GM21528 (cell line): ENCODE measurements around the gene TARS3.
A peak's percentile ranks its signal among the peaks of the same experiment; 100 is the strongest.
"Not testable (repeated sequence)": the region's sequence is repeated elsewhere in the genome, so short reads cannot be mapped to it uniquely, and the experiment has no call there.

ENCODE experiments used
- ATAC-seq: cut with Tn5 transposase; IDR thresholded peaks from one replicate; pipeline ENCODE4 v1.9.1; 2021; ENCODE audit warnings: mild to moderate bottlenecking, moderate library complexity; ENCODE audit not compliant: unreplicated experiment, low FRiP score

Gene TARS3

DNA sequence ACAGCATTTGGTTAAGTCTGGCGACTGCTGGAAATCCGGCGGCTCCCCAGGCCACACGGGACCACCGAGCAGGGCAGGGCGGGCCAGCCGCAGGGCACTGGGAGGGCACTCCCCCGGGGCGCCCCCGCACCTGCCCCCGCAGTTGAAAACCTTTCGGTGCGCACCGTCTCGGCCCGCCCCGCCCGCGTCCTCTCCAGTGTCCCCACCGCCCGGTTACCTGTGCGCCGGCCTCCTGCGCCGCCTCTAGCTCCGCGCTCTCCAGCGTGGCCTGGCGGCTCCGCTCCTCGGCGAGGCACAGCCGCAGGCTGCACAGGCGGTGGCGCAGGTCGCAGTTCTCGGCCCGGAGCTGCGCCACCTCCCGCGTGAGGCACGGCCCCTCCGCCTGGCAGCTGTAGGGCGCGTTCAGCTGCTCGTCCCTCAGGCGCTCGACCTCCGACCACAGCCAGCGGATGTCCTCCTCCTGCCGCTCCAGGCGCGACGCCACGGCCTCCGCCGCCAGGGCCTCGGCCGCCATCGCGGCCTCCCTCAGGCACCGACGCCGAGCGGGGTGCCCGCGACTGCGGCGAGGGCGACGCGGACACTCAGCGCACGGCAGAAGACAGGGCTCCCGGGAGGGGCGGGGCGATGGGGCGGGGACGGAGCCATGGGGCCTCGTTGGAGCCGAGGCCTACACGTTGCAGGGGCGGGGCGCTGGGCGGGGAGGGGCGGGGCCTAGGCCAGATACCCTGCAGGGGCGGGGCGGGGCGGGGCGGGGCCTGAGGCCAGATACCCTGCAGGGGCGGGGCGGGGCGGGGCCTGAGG is at the start of gene TARS3:
Gene TARS3 (minus strand): TSS at position 600 of the 801 bp plus-strand sequence. CDS start 86 bp downstream, at position 514.
- peak; percentile 88 for ATAC-seq

GRCh38 chr15:101773496-101774100 is 49.3 kb upstream of the TARS3 start:
- no peak for ATAC-seq

DNA sequence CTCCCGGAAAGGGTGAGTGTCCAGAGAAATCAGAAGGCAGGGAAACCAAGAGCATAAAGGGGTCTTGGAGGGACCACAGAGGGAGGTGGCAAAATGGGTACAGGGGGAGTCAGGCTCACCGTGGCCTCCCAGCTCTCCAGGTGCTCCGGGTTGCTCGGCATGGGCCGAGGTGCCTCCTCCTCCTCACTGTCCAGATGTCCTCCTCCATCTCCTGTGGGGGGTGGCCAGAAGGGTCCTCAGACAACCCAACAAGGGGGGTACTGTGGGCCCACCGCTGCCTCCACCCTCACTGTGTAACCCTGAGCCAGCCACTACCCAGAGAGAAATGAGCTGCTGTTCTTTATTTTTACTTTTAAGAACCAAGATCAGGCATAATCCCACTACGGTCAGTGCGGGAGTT is 48.6 kb upstream of the TARS3 start:
- no peak for ATAC-seq

DNA sequence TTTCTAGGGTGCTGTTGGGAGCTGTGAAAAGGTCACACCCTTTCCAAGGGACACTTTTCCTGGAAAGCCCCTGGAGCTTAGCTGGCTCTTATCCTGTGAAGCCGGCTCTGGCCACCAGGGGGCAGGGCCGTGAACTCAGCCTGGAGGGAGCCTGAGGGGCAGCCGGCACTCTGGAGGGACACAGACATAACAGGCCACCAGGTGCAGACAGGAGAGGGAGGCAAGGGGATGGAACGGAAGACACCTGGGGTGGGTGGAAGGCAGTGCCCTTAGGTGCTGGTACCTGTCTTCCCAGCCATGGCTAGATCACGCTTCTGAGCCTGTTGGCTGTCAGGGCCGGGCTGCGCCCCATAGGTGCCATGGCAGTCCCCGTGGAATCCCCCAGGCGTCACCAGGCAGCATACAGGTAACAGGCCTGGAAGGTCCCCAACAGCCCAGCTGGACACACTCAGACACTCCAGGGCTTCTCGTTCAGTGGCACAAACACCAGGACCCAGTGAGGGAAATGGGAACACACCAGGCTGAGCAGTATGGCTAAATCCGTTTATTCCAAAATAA is 42.9 kb upstream of the TARS3 start:
- not testable (repeated sequence) for ATAC-seq

DNA sequence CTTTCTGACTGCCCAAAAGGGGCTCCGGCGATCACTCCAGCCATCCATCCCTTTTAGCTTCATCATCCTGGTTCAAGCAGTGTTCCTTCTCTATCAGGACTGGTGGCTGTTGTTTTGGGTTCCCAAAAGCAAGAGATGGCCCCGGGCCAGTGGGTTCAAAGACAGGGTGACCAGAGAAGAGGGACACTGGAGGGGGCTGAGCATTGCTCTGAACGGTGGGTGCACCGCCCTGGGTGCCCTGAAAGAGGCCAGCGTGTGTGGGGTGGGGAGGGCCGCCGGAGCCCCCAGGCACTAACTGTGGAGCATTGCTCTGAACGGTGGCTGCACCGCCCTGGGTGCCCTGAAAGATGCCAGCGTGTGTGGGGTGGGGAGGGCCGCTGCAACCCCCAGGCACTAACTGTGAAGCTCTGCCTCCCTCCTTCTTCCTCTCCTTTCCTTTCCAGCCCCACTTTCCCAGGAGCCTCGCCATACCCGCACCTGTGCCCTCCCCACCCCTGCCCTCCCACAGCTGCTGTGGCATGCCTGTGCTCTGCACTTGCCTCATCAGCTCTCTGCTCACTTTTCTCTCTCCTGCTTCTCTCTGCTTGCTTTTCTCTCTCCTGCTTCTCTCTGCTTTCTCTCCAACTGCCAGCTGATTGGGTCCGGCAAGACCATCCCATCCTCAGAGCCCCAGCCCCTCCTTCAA is 41.6 kb upstream of the TARS3 start:
- no peak for ATAC-seq

DNA sequence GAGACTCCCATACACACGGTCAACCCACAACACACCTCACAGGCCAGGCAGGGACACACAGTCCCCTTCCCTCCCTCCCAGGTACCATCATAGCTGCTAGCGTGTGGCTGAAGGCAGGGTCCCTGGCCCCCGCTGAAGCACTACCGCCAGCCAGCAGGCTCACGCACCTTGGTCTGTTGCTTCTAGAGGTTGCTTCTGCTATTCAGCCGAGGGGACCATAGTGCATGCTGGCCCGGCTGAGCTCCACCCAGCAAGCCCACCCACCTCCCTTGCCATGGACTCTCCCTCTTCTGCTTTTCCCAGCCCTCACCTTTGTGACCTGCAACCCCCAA is 41.0 kb upstream of the TARS3 start:
- ATAC-seq: not testable (repeated sequence)

DNA sequence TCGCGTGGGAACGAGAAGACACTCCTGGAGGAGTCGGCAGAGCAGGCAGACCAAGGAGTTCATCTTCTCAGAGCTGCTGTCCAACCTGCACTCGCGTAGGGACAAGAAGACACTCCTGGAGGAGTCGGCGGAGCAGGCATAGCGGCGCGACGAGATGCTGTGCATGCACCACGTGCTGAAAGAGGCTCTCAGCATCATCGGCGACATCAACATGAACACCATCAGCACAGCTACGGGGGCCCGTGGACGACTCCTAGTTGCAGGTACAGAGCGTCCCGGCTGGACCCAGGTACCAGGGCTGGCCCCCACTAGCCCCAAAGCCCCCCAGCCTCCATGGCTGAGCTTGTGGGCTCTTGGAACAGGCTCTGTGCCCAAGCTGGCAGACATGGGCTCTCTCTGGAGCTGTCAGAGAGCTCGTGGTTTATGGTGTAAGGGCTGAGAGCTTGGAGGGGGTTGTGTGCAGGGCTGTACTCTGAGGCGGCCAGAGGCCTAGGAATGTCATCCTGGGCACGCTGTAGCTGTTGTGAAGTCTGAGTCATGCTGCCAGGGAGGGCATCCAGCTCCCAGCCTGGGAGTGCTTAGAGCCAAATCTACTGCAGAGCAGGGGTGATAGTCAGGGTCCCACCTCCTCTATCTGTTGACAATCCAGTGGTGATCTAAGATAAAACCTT is 40.5 kb upstream of the TARS3 start:
- ATAC-seq: not testable (repeated sequence)

DNA sequence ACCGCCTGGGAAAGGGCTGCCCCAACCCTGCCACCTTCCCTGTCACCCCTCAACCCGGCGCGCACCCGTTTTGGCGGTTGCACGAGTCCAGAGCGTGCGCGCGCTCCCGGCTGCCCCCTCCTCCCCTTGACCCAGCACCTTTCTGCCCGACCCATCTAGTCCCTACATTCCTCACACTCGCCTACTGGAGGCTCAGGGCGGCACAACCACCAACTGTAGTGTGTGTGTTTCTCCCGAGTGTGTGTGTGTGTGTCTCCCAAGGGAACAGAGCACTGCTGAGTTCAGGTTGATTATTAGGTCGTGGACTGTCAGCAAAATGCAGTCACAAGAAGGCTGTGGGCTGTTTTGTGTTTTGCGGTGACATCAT is 22.4 kb upstream of the TARS3 start:
- peak; percentile 47 for ATAC-seq

DNA sequence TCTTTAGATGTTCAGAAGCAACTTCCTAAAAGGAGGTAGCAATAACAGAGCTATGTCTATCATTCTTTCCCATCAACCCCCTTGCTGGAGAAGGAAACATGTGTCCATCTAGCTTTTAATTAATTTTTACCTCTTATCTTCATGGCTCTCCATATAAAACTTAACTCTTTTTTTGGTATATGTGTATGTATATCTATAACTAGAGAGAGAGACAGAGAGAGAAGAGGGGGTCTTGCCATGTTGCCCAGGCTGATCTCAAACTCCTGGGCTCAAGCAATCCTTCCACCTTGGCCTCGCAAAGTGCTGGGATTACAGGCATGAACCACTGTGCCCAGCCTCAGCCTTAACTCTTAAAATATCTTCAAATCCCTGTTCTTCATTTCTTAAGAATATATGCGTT is 10.6 kb upstream of the TARS3 start:
- not testable (repeated sequence) for ATAC-seq

- ATAC-seq: no peak
Observed at GRCh38 chr15:101733545-101733944, 9.3 kb upstream of the TARS3 start.

DNA sequence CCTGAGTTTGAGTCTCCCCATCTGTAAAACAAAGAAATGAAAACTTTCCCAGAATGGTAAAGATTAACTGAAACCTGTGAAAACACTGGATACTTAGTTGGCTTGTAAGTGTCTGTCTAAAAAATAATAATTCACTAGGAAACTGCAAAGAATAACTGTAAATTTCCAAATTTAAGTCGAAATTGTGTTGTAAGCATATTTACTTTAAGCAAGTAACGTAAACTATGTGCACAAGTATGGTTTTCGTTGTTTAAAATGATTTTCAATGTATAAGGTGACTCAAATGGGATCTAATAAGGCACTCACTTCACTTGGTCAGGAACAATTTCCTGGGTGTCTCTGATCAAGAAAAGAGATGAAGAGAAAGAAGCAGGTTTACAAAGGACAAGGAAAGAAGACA is 8.5 kb upstream of the TARS3 start:
- ATAC-seq: no peak

DNA sequence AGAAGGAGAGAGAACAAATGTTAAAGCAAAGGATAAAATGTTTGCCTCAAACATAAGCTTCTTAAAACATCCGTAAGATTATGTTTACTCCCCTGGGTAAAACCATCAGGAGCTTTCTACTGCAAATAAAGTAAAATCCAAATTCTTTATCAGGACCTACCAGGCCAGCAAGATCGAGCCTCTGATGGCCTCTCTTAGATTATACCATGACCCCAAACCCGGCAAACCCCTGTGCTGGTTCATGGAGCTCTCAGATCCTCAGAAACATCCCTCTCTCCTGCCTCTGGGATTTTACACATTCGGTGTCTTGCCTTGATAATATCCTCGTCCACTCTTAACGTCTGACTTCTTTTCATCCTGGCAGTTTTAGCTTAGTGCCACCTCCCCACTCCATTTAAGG is 7.5 kb upstream of the TARS3 start:
- ATAC-seq: no peak

DNA sequence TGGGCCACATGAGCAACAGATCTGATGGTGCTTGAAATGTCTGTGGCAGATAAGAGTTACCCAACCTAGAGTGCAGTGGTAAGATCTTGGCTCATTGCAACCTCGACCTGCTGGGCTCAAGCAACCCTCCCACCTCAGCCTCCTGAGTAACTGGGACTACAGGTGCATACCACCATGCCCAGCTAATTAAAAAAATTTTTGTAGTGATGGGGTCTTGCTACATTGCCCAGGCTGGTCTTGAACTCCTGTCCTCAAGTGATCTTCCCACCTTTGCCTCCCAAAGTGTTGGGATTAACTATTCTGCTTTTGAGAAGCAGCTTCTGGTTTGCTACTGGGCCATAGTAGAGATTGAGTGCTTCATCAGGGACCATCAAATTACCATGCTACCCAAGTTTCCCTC is 2.9 kb upstream of the TARS3 start:
- no peak for ATAC-seq

DNA sequence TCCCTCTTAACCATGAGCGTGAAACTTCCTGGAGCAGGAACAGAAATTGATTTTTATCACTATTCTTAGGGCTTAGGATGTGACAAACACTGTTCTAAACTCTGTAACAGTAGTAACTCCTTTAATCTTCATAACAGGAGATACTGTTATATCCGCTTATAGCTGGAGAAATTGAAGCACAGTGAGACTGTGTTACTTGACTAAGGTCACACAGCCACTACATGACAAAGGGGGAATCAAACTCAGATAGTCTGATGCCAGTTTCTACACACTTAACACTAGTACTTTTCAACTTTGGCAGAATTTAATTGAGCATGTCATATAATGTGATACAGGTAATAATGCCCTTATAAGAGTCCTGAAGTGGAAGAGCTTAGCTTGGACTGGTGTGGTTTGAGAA is 800 bp upstream of the TARS3 start:
- ATAC-seq: no peak

DNA sequence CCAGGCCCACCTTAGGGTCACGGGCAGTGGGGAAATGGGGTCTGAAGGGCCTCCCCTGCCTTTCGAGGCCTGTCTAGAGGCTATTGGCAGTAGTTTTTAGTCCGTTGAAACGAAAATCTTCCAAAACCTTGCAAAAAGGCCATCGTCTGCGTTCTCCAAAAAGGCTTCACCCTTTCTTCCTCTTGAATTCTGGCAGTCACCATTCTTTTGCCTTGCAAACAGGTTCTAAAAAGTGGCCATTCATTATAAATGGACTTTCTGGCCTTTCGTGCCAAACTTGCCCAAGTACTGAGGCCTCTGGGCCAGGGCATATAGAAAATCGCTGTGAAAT is 367 bp upstream of the TARS3 start:
- ATAC-seq: no peak

- peak; percentile 44 for ATAC-seq
Observed at GRCh38 chr15:101723171-101723873, 951 bp downstream of the TARS3 start.

DNA sequence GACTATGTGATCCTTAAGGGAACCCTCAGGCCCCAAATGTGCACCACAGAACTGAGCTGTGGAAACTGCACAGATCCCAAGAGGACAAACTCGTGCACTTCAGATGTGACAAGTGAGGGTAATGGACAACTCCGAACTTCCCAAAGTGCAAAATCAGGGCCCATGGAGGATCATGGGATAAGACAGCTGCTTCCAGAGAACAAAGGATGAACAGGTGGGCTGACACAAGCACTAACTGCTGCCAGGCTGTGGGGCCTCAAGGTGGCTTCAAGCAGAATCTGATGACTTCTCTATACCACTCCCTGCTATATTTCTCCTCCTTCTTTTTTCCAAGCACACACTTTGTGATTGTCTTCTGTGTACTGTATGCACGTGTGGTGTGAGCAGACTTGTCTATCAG is 5.4 kb downstream of the TARS3 start:
- ATAC-seq: no peak

DNA sequence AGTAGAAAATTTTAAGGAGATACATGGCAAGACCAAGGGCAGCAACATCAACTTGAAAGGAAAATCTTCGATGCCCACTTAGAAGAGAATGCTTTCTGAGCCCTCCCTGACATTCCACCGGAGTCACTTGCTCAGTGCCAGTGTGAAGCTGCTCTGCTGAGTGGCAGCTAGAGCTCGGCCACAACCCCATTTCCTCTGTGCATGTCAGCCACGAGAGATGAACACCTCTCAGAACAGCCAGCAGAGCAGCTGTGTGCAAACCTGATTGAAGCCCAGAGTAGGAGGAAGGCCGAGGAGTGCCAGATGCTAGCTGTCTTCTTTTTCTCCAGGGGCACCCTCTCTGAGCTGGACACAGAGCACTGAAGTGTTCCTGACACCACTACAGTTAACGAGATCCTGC is 12.2 kb downstream of the TARS3 start:
- no peak for ATAC-seq

DNA sequence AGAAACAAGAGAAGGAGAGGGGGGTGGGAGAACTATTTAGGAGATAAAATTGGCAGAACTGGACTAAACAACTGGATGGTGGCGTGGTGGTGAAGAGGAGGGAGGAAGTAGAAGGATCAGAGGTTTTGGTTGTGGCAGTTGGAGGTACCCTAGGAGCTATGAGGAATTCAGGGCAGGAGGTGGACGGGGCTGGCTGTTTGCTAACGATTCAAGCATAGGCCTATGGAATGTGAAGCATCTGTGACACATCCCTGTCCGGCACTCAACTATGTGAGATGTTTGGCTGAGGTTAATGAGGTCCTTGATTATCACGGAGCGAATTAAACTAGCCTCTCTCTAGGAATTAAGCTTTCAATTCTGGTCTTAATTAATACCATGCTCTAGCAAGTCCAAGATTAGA is 13.5 kb downstream of the TARS3 start:
- no peak for ATAC-seq

DNA sequence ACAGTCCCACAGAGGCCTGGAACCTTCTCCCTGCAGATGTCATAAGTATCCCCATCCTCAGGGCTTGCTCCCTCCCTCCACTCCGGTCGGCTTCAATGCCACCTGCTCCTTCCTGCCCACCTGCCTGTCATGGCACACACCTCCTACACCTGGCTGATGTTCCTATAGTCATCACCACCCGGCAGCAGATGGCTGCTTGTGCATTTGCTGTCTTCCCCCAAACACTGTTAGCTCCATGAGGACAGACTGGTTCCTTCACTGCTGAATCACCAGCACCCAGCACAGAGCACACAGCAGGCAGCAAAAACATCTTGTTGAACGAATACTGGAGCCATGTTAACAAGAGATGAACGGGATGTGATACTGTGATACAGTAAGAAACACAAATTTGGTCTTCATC is 14.8 kb downstream of the TARS3 start:
- ATAC-seq: no peak

- ATAC-seq: no peak
Observed at GRCh38 chr15:101707983-101708382, 16.3 kb downstream of the TARS3 start.
